Measurements from ENCODE around the gene MAGI2. TPM values are rescaled to one million over a fixed set of nuclear protein-coding genes. Genes with fewer than 3 reads are reported as not detected.

Gene MAGI2
- total and polyA plus RNA-seq, 2 experiments from 2014 or later, result 10.4 to 26.4 TPM

DNA sequence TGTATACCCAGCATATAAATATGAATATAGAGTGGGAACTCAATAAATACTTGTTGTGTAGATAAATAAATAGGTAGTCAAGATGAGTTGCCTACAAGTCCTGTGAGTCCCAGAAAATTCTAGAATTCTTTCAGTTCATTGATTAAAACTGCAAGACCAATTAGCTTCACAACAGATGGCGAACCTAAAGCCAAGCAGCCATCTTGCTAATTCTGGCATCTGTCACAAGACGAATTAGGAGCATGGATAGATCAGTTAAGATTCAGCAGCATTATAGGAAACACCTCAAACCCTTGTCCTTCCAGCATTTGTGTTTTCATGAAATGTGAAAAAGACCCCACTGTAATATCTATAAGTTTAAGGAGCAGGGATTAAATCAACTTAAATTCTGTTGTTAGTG is 552.7 kb downstream of the MAGI2 start (continued):
- TF ChIP-seq, protein P1, sequence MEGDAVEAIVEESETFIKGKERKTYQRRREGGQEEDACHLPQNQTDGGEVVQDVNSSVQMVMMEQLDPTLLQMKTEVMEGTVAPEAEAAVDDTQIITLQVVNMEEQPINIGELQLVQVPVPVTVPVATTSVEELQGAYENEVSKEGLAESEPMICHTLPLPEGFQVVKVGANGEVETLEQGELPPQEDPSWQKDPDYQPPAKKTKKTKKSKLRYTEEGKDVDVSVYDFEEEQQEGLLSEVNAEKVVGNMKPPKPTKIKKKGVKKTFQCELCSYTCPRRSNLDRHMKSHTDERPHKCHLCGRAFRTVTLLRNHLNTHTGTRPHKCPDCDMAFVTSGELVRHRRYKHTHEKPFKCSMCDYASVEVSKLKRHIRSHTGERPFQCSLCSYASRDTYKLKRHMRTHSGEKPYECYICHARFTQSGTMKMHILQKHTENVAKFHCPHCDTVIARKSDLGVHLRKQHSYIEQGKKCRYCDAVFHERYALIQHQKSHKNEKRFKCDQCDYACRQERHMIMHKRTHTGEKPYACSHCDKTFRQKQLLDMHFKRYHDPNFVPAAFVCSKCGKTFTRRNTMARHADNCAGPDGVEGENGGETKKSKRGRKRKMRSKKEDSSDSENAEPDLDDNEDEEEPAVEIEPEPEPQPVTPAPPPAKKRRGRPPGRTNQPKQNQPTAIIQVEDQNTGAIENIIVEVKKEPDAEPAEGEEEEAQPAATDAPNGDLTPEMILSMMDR (conservative IDR thresholded peaks at IDR 0.05; ENCODE audit: low read depth in 2 of 2), result no peak
- TF ChIP-seq JUNB (IDR thresholded peaks at IDR 0.05; ENCODE audit: unreplicated experiment) (no peak), ZNF331 (CRISPR knock-in tag; IDR thresholded peaks at IDR 0.05; ENCODE audit: low read depth) (no peak)

DNA sequence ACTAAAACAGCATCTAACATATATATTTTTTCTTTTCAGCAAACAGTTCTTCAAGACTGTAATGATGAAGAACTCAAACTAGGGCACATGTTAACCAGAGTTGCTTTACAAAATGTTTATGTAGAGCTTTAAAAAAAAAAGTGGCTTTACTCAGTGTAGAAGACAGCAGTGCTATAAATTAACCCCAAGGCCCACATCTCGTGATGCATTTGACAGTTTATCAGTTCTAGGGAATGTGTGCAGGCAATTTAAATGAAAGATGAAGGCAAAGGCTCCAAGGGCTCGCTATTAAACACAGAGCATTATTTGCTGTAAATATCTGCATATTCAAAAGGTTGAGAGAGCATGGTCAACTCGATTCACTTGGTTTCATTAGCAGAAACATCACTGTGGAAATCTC is 558.1 kb downstream of the MAGI2 start:
- no peaks in the 10 kb centered on the region for H3F3A ChIP-seq (replicated peaks; ENCODE audit: low read depth)
- DNase-seq (ENCODE audit: low spot score) (no peak), ATAC-seq (no peak)
- no peaks in the 10 kb centered on the region for H3K79me2 ChIP-seq (replicated peaks; ENCODE audit: insufficient read depth)
- H3K36me3 ChIP-seq (ENCODE audit: insufficient read depth), result no peaks in the 10 kb centered on the region
- Mint-ChIP-seq H3K4me3 (no peak overlapping the region), H3K27ac (no peak overlapping the region), H3K4me1 (no peaks in the 10 kb centered on the region), H3K9me3 (no peaks in the 10 kb centered on the region; the same call in 2 of the 3 replicates), H3K36me3 (ENCODE audit: low read depth) (no peaks in the 10 kb centered on the region; the same call in 2 of the 3 replicates), H3K27me3 (ENCODE audit: insufficient read depth, low read depth, poor library complexity) (no peaks in the 10 kb centered on the region)
- H4K20me1 ChIP-seq (replicated peaks; ENCODE audit: insufficient read depth), result no peaks in the 10 kb centered on the region
- no peaks in the 10 kb centered on the region for H3K4me1 ChIP-seq (ENCODE audit: insufficient read depth)
- no peak overlapping the region for H3K4me3 ChIP-seq
- no peaks in the 10 kb centered on the region for H3K27me3 ChIP-seq (ENCODE audit: insufficient read depth)
- H3K4me2 ChIP-seq, result no peak overlapping the region
- TF ChIP-seq NANOG (IDR thresholded peaks at IDR 0.05; ENCODE audit: borderline replicate concordance), result no peak
- TF ChIP-seq CREB1 (CRISPR knock-in tag; IDR thresholded peaks at IDR 0.05; ENCODE audit: low read depth), result no peak
- TF ChIP-seq JUNB (IDR thresholded peaks at IDR 0.05; ENCODE audit: unreplicated experiment), result no peak
- no peak for TF ChIP-seq STAT1 (IDR thresholded peaks at IDR 0.05; ENCODE audit: unreplicated experiment)
- TF ChIP-seq, protein P2, sequence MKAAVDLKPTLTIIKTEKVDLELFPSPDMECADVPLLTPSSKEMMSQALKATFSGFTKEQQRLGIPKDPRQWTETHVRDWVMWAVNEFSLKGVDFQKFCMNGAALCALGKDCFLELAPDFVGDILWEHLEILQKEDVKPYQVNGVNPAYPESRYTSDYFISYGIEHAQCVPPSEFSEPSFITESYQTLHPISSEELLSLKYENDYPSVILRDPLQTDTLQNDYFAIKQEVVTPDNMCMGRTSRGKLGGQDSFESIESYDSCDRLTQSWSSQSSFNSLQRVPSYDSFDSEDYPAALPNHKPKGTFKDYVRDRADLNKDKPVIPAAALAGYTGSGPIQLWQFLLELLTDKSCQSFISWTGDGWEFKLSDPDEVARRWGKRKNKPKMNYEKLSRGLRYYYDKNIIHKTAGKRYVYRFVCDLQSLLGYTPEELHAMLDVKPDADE (IDR thresholded peaks at IDR 0.05), result no peak
- TF ChIP-seq, protein P1 (conservative IDR thresholded peaks at IDR 0.05; ENCODE audit: low read depth in 2 of 2), result no peak
- TF ChIP-seq EZH2phosphoT487 (IDR thresholded peaks at IDR 0.05; ENCODE audit: unreplicated experiment), result no peak
- TF ChIP-seq, protein P3, sequence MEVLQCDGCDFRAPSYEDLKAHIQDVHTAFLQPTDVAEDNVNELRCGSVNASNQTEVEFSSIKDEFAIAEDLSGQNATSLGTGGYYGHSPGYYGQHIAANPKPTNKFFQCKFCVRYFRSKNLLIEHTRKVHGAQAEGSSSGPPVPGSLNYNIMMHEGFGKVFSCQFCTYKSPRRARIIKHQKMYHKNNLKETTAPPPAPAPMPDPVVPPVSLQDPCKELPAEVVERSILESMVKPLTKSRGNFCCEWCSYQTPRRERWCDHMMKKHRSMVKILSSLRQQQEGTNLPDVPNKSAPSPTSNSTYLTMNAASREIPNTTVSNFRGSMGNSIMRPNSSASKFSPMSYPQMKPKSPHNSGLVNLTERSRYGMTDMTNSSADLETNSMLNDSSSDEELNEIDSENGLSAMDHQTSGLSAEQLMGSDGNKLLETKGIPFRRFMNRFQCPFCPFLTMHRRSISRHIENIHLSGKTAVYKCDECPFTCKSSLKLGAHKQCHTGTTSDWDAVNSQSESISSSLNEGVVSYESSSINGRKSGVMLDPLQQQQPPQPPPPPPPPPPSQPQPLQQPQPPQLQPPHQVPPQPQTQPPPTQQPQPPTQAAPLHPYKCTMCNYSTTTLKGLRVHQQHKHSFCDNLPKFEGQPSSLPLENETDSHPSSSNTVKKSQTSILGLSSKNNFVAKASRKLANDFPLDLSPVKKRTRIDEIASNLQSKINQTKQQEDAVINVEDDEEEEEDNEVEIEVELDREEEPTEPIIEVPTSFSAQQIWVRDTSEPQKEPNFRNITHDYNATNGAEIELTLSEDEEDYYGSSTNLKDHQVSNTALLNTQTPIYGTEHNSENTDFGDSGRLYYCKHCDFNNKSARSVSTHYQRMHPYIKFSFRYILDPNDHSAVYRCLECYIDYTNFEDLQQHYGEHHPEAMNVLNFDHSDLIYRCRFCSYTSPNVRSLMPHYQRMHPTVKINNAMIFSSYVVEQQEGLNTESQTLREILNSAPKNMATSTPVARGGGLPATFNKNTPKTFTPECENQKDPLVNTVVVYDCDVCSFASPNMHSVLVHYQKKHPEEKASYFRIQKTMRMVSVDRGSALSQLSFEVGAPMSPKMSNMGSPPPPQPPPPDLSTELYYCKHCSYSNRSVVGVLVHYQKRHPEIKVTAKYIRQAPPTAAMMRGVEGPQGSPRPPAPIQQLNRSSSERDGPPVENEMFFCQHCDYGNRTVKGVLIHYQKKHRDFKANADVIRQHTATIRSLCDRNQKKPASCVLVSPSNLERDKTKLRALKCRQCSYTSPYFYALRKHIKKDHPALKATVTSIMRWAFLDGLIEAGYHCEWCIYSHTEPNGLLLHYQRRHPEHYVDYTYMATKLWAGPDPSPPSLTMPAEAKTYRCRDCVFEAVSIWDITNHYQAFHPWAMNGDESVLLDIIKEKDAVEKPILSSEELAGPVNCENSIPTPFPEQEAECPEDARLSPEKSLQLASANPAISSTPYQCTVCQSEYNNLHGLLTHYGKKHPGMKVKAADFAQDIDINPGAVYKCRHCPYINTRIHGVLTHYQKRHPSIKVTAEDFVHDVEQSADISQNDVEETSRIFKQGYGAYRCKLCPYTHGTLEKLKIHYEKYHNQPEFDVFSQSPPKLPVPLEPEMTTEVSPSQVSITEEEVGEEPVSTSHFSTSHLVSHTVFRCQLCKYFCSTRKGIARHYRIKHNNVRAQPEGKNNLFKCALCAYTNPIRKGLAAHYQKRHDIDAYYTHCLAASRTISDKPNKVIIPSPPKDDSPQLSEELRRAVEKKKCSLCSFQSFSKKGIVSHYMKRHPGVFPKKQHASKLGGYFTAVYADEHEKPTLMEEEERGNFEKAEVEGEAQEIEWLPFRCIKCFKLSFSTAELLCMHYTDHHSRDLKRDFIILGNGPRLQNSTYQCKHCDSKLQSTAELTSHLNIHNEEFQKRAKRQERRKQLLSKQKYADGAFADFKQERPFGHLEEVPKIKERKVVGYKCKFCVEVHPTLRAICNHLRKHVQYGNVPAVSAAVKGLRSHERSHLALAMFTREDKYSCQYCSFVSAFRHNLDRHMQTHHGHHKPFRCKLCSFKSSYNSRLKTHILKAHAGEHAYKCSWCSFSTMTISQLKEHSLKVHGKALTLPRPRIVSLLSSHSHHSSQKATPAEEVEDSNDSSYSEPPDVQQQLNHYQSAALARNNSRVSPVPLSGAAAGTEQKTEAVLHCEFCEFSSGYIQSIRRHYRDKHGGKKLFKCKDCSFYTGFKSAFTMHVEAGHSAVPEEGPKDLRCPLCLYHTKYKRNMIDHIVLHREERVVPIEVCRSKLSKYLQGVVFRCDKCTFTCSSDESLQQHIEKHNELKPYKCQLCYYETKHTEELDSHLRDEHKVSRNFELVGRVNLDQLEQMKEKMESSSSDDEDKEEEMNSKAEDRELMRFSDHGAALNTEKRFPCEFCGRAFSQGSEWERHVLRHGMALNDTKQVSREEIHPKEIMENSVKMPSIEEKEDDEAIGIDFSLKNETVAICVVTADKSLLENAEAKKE (CRISPR knock-in tag; IDR thresholded peaks at IDR 0.05), result no peak
- no peak for TF ChIP-seq POLR2AphosphoS5 (IDR thresholded peaks at IDR 0.05; ENCODE audit: low read depth)
- no peak for TF ChIP-seq ZNF114 (CRISPR knock-in tag; IDR thresholded peaks at IDR 0.05)
- no peak for TF ChIP-seq EZH2 (IDR thresholded peaks at IDR 0.05; ENCODE audit: low read depth, unreplicated experiment)
- H3K9me2 ChIP-seq (ENCODE audit: insufficient read depth), result no peaks in the 10 kb centered on the region
- H3K27ac ChIP-seq (ENCODE audit: low read depth), result no peak overlapping the region
- H2AFZ ChIP-seq, result no peak overlapping the region
